ENCODE results near the gene MRGPRX3.

GRCh38 chr11:18173225-18173866 lies 41.0 kb downstream of the MRGPRX3 start:
- TF ChIP-seq CTCF (IDR thresholded peaks at IDR 0.05) = no peak
- no peak for TF ChIP-seq POLR2A (IDR thresholded peaks at IDR 0.05)
